T-cell (primary cell): ENCODE measurements around the gene SH3RF3. TPM values are rescaled to one million over a fixed set of nuclear protein-coding genes. Genes with fewer than 3 reads are reported as not detected.

Source experiments
- ATAC-seq, 4 experiments: fragments of 200-7000 bp in 3 of 4; fragments of 150-1000 bp in 1 of 4; cut with Tn5 transposase; replicated peaks in 1 of 4; 1 replicate in 3 of 4; 2 replicates in 1 of 4; pipeline ENCODE4 v1.10.0; 2021; ENCODE audit warnings: moderate library complexity in 3 of 4, mild to moderate bottlenecking in 2 of 4, moderate number of reproducible peaks in 1 of 4
- CTCF ChIA-PET, 2 donors: fragments of 300-600 bp; sonication (Branson Sonifier 250); formaldehyde crosslinking; loops; one replicate each; lab custom pipeline; 2022; ENCODE audit warnings: antibody characterized with exemption in 2 of 2; lab: Charles Lee
- POLR2A ChIA-PET, 2 donors: fragments of 300-600 bp; sonication (Branson Sonifier 250); formaldehyde crosslinking; loops; one replicate each; lab custom pipeline; 2022; ENCODE audit warnings: antibody characterized with exemption in 2 of 2; lab: Charles Lee
- DNase-seq, 35 experiments: peaks; one replicate each; pipeline versions ENCODE4 v3.0.0 to v3.0.0-alpha.2; 2013 to 2023
- H3K27ac ChIP-seq: one replicate; pipeline ENCODE4 v1.5.1; 2013; ENCODE audit warnings: low read length
- H3K27me3 ChIP-seq, 2 experiments: replicated peaks in 1 of 2; 1 replicate in 1 of 2; 2 replicates in 1 of 2; pipeline versions ENCODE4 v1.6.1 to v1.7.0; 2013; ENCODE audit warnings: low read length in 1 of 2, mixed read lengths in 1 of 2; ENCODE audit not compliant: control insufficient read depth in 2 of 2, insufficient read depth in 2 of 2; ENCODE audit errors: extremely low read depth in 1 of 2
- H3K36me3 ChIP-seq, 2 donors: 1 replicate in 1 of 2; 2 replicates in 1 of 2; pipeline versions ENCODE4 v1.6.1 to v1.7.0; 2013; ENCODE audit warnings: low read length in 1 of 2; ENCODE audit not compliant: control insufficient read depth in 2 of 2, insufficient read depth in 1 of 2; ENCODE audit errors: extremely low read depth in 1 of 2
- H3K4me1 ChIP-seq, 2 experiments: 1 replicate in 1 of 2; 2 replicates in 1 of 2; pipeline versions ENCODE4 v1.6.1 to v1.7.0; 2013; ENCODE audit warnings: low read length in 2 of 2, mixed read lengths in 1 of 2; ENCODE audit not compliant: insufficient read depth in 2 of 2, control insufficient read depth in 1 of 2; ENCODE audit errors: extremely low read depth in 1 of 2
- H3K4me3 ChIP-seq, 2 donors: 1 replicate in 1 of 2; 2 replicates in 1 of 2; pipeline versions ENCODE4 v1.5.1 to v1.7.0; 2013; ENCODE audit warnings: mild to moderate bottlenecking in 2 of 2, low read length in 1 of 2, moderate library complexity in 1 of 2; ENCODE audit not compliant: control insufficient read depth in 1 of 2; ENCODE audit errors: extremely low read depth in 1 of 2
- H3K9me3 ChIP-seq: 2 replicates; pipeline ENCODE4 v1.7.0; 2013
- H3K27ac Mint-ChIP-seq, 2 donors: one replicate each; pipeline ENCODE4 v1.8.0; 2020 to 2021; ENCODE audit warnings: mild to moderate bottlenecking in 2 of 2, mixed read lengths in 2 of 2
- H3K27me3 Mint-ChIP-seq, 2 donors: one replicate each; pipeline ENCODE4 v1.8.0; 2021 to 2022; ENCODE audit warnings: mixed read lengths in 2 of 2
- H3K36me3 Mint-ChIP-seq: one replicate; pipeline ENCODE4 v1.8.0; 2021; ENCODE audit warnings: mixed read lengths
- H3K4me1 Mint-ChIP-seq, 3 donors: one replicate each; pipeline ENCODE4 v1.8.0; 2020 to 2022; ENCODE audit warnings: mixed read lengths in 3 of 3, mild to moderate bottlenecking in 1 of 3
- H3K4me3 Mint-ChIP-seq, 3 donors: one replicate each; pipeline ENCODE4 v1.8.0; 2020 to 2022; ENCODE audit warnings: mild to moderate bottlenecking in 3 of 3, mixed read lengths in 3 of 3, moderate library complexity in 3 of 3
- H3K9me3 Mint-ChIP-seq, 3 donors: one replicate each; pipeline ENCODE4 v1.8.0; 2020 to 2022; ENCODE audit warnings: mixed read lengths in 3 of 3
- WGBS: methylation state at CpG from one replicate; pipeline ENCODE4 v1.1.5; 2013; ENCODE audit warnings: missing lambda C conversion rate; ENCODE audit not compliant: insufficient coverage; 5-methylcytosine and 5-hydroxymethylcytosine counted together
- total RNA-seq, 35 experiments: library from RNA in 6 of 35; stranded (reverse) in 6 of 35; fragments of 120-200 nt in 1 of 35; gene quantifications; one replicate each; pipeline versions ENCODE4 v1.2.1 to v1.2.4 and lab custom pipeline; 2013 to 2026

SH3RF3 gene
- total RNA-seq, 5 donors from 2014 or later (not counting 1 experiment from before 2014, with no cell fraction given): 1.8 to 4.6 (median 3.6) TPM

- ATAC-seq (no peak), DNase-seq (no peak)
- WGBS: no CpG with 5 or more reads among the region's 2 CpGs
- Mint-ChIP-seq H3K27me3 (peaks cover 0 to 4% of the 10 kb centered on the region in 2 donors), H3K4me1 (no peaks in the 10 kb centered on the region), H3K27ac (no peak overlapping the region), H3K36me3 (peaks cover 43% of the 10 kb centered on the region), H3K9me3 (peaks cover 33 to 50% (median 34%) of the 10 kb centered on the region in 3 donors), H3K4me3 (no peak overlapping the region)
- H3K27ac ChIP-seq: no peak overlapping the region
- POLR2A ChIA-PET: no interaction called here
- H3K27me3 ChIP-seq: peaks cover 0 to 12% of the 10 kb centered on the region in 2 experiments
- no peak overlapping the region for H3K4me3 ChIP-seq
- H3K9me3 ChIP-seq: no peaks in the 10 kb centered on the region
- H3K4me1 ChIP-seq: no peaks in the 10 kb centered on the region
- no peaks in the 10 kb centered on the region for H3K36me3 ChIP-seq
- CTCF ChIA-PET: no interaction called here
Observed at GRCh38 chr2:109442715-109443319, 313.8 kb downstream of the SH3RF3 start.

GRCh38 chr2:109444916-109445315 lies 315.9 kb downstream of the SH3RF3 start:
- H3K4me3 Mint-ChIP-seq: no peak overlapping the region
- peaks cover 28 to 48% (median 31%) of the 10 kb centered on the region in 3 donors for H3K9me3 Mint-ChIP-seq
- DNase-seq: no peak
- H3K9me3 ChIP-seq: no peaks in the 10 kb centered on the region
- no peak overlapping the region for H3K27ac ChIP-seq
- no peaks in the 10 kb centered on the region for H3K4me1 ChIP-seq
- ATAC-seq: no peak
- peaks cover 0 to 7% of the 10 kb centered on the region in 2 experiments for H3K27me3 ChIP-seq
- H3K36me3 Mint-ChIP-seq: peaks cover 37% of the 10 kb centered on the region
- no peak overlapping the region for H3K27ac Mint-ChIP-seq
- peaks cover 0 to 5% of the 10 kb centered on the region in 2 donors for H3K36me3 ChIP-seq
- CTCF ChIA-PET: no interaction called here
- H3K27me3 Mint-ChIP-seq: peaks cover 0 to 1% of the 10 kb centered on the region in 2 donors
- no peaks in the 10 kb centered on the region for H3K4me1 Mint-ChIP-seq
- H3K4me3 ChIP-seq: no peak overlapping the region
- POLR2A ChIA-PET: no interaction called here

- ATAC-seq: no peak
- ChIA-PET POLR2A (no interaction called here), CTCF (no interaction called here)
- H3K27ac Mint-ChIP-seq: no peak overlapping the region
- peaks cover 25% of the 10 kb centered on the region for H3K36me3 Mint-ChIP-seq
- Histone ChIP-seq H3K36me3 (peaks cover 0 to 5% of the 10 kb centered on the region in 2 donors), H3K4me3 (no peak overlapping the region), H3K27me3 (peaks cover 0 to 7% of the 10 kb centered on the region in 2 experiments), H3K4me1 (no peaks in the 10 kb centered on the region), H3K27ac (no peak overlapping the region), H3K9me3 (no peaks in the 10 kb centered on the region)
- H3K4me1 Mint-ChIP-seq: no peaks in the 10 kb centered on the region
- H3K27me3 Mint-ChIP-seq: no peaks in the 10 kb centered on the region
- no peak for DNase-seq
- H3K4me3 Mint-ChIP-seq: no peak overlapping the region
- WGBS: 87% methylated on average over 11 of the region's 20 CpGs
- H3K9me3 Mint-ChIP-seq: peaks cover 18 to 34% (median 19%) of the 10 kb centered on the region in 3 donors
Observed at GRCh38 chr2:109446278-109447131, 317.5 kb downstream of the SH3RF3 start.

GRCh38 chr2:109447251-109447661 lies 318.3 kb downstream of the SH3RF3 start:
- no peak overlapping the region for H3K27ac Mint-ChIP-seq
- peaks cover 15 to 29% (median 15%) of the 10 kb centered on the region in 3 donors for H3K9me3 Mint-ChIP-seq
- H3K4me1 ChIP-seq: no peaks in the 10 kb centered on the region
- DNase-seq (no peak), ATAC-seq (no peak)
- H3K27ac ChIP-seq: no peak overlapping the region
- ChIA-PET POLR2A (no interaction called here), CTCF (no interaction called here)
- 91% methylated on average over 6 of the region's 9 CpGs for WGBS
- H3K36me3 ChIP-seq: peaks cover 0 to 5% of the 10 kb centered on the region in 2 donors
- peaks cover 22% of the 10 kb centered on the region for H3K36me3 Mint-ChIP-seq
- no peaks in the 10 kb centered on the region for H3K4me1 Mint-ChIP-seq
- H3K27me3 ChIP-seq: peaks cover 0 to 7% of the 10 kb centered on the region in 2 experiments
- no peak overlapping the region for H3K4me3 ChIP-seq
- H3K27me3 Mint-ChIP-seq: no peaks in the 10 kb centered on the region
- no peaks in the 10 kb centered on the region for H3K9me3 ChIP-seq
- H3K4me3 Mint-ChIP-seq: no peak overlapping the region

GRCh38 chr2:109447776-109448175 lies 318.8 kb downstream of the SH3RF3 start:
- Histone ChIP-seq H3K36me3 (peaks cover 0 to 5% of the 10 kb centered on the region in 2 donors), H3K27ac (no peak overlapping the region), H3K4me3 (no peak overlapping the region), H3K9me3 (no peaks in the 10 kb centered on the region), H3K27me3 (peaks cover 0 to 7% of the 10 kb centered on the region in 2 experiments), H3K4me1 (no peaks in the 10 kb centered on the region)
- POLR2A ChIA-PET: no interaction called here
- H3K4me1 Mint-ChIP-seq: no peaks in the 10 kb centered on the region
- CTCF ChIA-PET: no interaction called here
- H3K36me3 Mint-ChIP-seq: peaks cover 17% of the 10 kb centered on the region
- ATAC-seq (no peak), DNase-seq (no peak)
- H3K4me3 Mint-ChIP-seq: no peak overlapping the region
- 89% methylated on average over 4 of the region's 6 CpGs for WGBS
- no peak overlapping the region for H3K27ac Mint-ChIP-seq
- H3K9me3 Mint-ChIP-seq: peaks cover 10 to 24% (median 10%) of the 10 kb centered on the region in 3 donors
- no peaks in the 10 kb centered on the region for H3K27me3 Mint-ChIP-seq

- no peak for ATAC-seq
- H3K9me3 Mint-ChIP-seq: peaks cover 8 to 21% (median 9%) of the 10 kb centered on the region in 3 donors
- no peak overlapping the region for H3K27ac Mint-ChIP-seq
- H3K27me3 Mint-ChIP-seq: no peaks in the 10 kb centered on the region
- Histone ChIP-seq H3K36me3 (peaks cover 0 to 5% of the 10 kb centered on the region in 2 donors), H3K9me3 (no peaks in the 10 kb centered on the region), H3K27me3 (peaks cover 0 to 7% of the 10 kb centered on the region in 2 experiments), H3K27ac (no peak overlapping the region), H3K4me3 (no peak overlapping the region), H3K4me1 (no peaks in the 10 kb centered on the region)
- 70% methylated on average over 2 of the region's 4 CpGs for WGBS
- H3K36me3 Mint-ChIP-seq: peaks cover 16% of the 10 kb centered on the region
- no peaks in the 10 kb centered on the region for H3K4me1 Mint-ChIP-seq
- H3K4me3 Mint-ChIP-seq: no peak overlapping the region
- DNase-seq: no peak
- ChIA-PET CTCF (no interaction called here), POLR2A (no interaction called here)
Observed at GRCh38 chr2:109448207-109448606, 319.2 kb downstream of the SH3RF3 start.
